Epidermal melanocyte (primary cell): Measurements from ENCODE around the gene CTXN2.

Experiments used
- DNase-seq: peaks from one replicate; pipeline ENCODE4 v3.0.0; 2011; ENCODE audit warnings: low spot score; ENCODE audit not compliant: insufficient read length

CTXN2 gene

DNA sequence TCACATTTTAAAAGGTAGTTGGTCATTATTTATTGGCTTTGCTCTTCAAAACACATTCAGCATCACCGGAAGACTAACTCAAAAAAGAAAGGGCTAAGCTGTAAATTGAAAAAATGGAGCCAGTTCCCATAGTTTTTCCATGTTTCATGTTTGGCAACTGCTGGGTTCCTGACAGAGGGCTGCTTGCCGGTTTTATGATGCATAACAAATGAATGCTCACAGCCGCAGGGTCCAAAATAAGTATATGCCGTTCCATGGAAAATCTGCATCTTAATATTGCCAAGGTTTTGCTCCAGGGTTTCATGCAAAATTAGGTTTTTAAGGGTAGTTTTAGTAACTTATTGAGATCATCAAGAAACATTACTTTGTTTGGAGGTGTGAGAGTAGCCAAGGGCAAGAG lies 30.4 kb downstream of the CTXN2 start:
- DNase-seq = no peak

DNA sequence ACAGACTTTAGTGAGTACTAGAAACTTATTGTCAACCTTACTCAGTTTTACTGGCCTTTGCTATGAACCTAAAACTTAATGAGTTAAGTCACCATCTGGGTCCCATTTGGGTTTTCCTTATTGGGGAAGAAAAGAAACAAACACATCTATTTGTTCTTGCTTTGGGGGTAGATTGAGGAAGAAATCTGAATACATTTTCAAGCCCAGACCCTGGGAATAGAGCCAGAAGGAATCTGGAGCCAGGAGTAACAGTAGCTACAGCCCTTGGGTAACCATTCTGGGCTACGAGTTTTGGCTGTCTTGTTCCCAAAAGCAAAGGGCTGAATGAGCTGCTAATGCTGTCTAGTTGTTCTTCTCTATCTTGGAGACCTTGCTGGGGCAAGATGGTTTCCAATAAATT lies 31.2 kb downstream of the CTXN2 start:
- DNase-seq = no peak

- DNase-seq = no peak
Observed at GRCh38 chr15:48225771-48226170, 34.3 kb downstream of the CTXN2 start.

DNA sequence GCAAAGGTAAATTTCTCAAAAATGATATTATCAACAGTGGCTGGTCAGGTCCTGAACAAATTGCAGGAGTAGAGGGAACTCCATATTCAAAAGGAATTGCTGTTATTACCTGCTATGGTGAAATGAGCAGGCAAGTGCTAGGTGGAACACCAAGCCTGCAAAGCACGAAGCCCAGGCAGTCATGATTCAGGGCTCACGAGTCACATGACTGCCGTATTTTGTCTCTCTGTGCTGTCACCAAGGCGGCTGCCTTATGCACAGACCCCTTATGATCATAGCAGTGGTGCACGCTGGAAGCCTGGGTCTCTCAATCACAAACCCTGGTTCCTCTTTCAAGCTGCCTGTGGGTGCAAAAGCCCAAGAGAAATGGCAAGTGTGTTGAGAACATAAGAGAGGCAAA lies 39.0 kb downstream of the CTXN2 start:
- DNase-seq = no peak

DNA sequence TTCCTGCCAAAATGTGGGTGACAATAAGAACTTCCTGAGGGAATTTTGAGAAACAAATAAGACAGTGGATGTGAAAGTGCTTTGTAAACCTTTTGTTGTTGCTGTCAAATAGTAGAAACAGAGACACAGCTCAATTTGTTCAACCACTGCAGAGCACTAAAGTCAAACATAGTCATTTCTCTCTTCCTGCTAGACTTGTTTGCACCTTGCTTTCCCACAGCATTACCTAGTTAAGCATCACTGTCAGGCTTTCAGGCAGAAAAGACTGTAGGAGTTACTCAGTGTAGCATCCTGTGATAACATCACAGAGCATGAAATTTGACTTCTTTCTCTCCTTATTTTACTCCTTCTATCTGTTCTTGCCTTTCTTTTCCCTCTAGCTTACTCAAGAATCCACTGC lies 41.8 kb downstream of the CTXN2 start:
- no peak for DNase-seq

GRCh38 chr15:48239334-48239733 lies 47.9 kb downstream of the CTXN2 start:
- DNase-seq = no peak

GRCh38 chr15:48242015-48242414 lies 50.5 kb downstream of the CTXN2 start:
- no peak for DNase-seq

DNA sequence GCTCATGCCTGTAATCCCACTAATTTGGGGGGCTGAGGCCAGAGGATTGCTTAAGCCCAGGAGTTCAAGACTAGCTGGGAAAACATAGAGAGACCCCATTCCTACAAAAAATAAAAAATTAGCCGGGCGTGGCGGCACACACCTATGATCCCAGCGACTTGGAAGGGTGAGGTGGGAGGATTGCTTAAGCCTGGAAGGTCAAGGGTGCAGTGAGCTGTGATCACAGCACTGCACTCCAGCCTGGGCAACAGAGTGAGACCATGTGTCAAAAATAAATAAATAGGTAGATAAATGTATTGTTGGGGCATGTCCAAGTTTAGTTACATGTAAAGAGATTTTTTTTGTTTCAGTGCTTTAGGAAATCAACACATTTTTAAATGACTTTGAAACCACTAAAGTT lies 51.1 kb downstream of the CTXN2 start:
- no peak for DNase-seq

DNA sequence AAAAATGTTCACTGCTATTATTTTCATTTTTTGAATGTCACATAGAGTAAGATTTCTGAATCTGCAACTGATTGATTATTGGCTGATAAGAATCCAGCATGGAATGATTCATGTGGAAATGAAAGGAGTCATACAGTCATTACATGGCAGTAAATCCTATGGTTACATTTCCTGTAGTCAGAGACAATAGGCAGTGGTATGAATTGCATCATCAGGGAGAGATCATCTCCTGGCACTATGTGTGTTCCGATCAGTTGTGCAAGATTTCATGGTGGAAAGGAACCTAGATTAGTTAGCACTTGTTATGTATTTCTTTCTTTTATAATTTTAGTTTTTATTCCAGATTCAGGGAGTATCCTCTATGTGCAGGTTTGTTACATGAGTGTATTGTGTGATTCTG lies 53.5 kb downstream of the CTXN2 start:
- no peak for DNase-seq

DNA sequence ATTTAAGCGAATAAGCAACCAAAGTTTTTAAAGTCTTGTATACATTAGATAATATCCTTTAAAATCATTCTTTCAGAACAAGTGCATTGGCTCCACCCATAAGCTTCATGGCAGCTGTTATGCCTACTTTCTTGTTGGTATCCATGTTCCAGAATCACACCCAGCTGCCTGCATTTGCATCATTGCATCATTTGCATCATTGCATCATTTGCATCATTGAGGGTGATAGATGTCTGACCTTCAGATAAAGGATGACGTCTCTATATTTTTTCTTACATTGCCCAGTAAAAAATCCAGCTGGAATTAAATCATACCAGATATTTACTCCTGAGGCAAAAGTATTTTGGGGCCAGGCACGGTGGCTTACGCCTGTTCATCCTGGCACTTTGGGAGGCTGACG lies 56.9 kb downstream of the CTXN2 start:
- DNase-seq = no peak

GRCh38 chr15:48250640-48251076 lies 59.2 kb downstream of the CTXN2 start:
- peak; percentile 40 for DNase-seq

DNA sequence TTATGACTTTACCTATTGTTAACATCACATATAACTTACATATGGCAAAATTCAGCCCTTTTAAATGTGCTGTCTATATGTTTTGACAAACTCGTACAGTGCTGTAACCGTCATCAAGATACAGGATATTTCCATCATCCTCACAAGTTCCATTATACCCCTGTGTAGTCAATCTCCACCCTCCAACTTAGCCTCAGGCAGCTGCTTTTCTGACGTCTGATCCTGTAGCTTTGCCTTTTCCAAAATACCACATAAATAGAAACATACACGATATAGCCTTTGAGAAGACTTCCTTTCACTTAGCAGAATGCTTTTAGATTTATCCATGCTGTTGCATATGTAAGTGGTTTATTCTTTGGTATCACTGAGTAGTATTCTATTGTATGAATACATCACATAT lies 61.7 kb downstream of the CTXN2 start:
- no peak for DNase-seq
